Measurements from ENCODE around the gene CSH1.
A peak's percentile ranks its signal among the peaks of the same experiment; 100 is the strongest.

Gene CSH1

DNA sequence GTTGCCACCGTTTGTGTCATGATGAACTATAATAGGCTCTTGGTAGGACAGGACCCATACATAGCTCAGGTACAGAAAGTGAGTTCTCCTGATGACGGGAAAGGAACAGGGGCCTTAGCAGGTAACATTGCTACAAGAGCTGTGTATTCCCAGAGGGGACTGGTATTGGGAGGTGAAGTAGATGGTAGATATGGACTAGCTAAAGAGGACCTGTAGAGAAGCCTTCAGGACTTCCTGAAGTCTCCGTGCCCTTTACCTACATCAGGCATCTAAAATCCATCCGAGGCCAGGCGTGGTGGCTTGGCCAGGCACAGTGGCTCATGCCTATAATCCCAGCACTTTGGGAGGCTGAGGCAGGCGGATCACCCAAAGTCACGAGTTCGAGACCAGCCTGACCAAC, 41.2 kb downstream of the CSH1 start:
- DNase-seq: no peak

DNA sequence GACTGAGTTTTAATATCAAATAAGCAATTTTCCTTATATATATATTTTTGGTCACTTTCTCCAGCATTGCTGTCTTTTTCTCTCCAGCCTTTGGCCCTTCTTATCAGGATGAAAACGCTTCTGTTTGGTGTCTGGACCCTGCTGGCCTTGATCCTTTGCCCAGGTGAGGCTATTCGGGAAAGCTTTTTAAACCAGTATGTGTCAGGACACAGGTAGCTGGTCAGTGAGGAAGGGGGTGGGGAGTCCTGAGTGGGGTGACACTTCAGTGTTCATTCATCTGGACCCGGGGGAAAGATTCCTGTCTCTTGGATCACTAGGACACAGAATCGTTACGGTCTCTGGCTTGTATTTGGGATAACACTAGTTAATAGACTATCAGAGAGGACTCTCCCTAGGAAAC, 41.7 kb downstream of the CSH1 start:
- DNase-seq: no peak

DNA sequence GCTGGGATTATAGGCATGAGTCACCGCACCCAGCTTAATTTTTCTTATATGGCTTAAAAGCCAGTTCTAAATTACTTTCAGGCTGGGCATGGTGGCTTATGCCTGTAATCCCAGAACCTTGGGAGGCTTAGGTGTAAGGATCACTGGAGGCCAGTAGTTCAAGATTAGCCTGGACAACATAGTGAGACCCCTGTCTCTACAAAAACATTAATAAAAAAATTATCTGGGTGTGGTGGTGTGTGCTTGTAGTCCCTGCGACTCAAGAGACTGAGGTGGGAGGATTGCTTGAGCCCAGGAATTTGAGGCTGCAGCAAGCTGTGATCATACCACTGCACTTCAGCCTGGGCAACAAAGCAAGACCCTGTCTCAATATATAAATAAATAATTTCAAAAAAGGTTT, 43.1 kb downstream of the CSH1 start:
- no peak for DNase-seq

DNA sequence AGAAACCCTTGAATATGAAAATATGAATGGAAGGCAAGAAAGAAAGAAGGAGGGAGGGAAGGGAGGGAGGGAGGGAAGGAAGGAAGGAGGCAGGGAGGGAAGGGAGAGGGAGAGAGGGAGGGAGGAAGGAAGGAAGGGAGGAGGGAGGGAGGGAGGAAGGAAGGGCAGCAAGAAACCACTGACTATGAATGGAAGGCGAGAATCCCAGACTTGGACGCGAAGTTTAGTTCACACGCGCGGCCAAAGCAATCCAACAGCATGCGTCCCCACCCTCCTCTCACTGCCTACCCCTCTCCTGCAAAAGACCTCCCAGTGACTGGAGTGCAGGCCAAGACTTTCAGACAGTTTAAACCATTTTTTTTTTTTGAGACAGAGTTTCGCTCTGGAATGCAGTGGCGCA, 46.0 kb downstream of the CSH1 start:
- DNase-seq: no peak

DNA sequence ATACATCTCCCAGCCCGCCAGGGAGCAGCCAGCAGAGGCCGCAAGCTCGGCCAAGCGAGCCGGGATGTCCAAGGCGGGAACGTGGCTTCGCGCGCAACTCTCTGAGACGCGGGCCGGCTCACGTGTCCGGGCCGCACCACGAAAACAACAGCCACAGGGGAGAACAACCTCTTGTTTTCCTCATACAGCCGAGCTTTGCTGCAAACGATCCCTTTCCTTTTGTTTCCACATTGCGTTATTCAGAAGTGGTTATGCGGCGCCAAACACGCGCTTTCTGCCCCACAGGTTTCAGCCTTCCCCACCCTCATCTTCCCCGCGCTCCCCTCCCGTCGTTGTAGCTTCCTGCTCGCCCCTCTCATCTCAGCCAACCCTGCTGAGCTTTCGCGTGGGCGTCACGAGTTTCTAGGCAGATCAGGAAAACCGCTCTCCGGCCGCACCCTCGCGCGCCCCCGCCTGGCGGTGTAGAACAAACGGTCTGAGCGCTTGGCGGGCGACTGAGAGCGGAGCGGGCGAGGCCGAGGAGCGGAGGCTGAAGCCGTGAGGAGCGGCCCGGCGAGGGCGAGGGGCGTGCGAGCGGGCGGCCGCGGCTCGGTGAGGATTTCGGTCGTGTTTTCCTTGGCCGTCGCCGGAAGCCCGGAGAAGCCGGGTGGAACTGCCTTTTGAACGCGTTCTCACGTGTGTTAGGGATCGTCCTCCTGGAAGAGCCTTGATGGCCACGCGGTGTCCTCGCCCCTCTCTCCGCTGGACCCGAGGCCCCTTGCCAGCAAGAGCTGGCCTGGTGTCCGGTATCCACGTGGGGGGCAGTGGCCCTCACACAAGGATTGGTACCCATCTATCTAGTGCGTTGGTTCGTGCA, 47.3 kb downstream of the CSH1 start:
- DNase-seq: peak; percentile 97 to 99

DNA sequence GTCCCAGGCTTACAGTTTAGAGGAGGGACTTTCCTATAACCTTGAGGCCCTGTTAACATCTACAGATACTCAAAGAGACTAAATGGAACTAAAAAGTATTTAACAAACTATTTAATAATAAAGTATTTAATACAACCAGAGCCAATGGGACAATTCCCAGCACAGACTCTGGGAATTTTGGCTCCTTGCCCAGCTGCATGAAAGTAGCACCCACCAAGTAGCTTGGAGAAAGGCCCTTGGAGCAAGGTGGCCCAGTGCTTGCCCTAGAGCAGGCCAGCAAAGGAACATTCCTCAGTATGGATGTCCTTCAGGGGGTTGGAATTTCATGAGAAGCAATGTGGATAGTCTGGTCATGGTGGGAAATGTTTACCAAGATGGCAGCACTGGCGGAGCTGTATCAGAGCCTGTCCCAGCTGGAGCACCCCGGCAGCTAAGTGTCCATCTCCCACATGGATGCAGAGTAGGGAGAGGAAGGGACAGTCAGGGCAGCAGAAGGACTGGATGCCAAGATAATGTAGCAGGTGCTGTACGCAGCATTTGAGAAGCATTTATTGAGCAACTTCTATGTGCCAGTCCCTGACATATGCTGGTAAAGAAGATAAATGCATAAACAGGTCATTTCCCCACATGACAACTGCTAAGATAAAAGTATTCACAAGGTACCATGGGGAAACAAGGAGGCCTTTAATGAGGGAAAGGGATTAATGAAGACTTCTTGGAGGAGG, 48.7 kb downstream of the CSH1 start:
- DNase-seq: no peak

DNA sequence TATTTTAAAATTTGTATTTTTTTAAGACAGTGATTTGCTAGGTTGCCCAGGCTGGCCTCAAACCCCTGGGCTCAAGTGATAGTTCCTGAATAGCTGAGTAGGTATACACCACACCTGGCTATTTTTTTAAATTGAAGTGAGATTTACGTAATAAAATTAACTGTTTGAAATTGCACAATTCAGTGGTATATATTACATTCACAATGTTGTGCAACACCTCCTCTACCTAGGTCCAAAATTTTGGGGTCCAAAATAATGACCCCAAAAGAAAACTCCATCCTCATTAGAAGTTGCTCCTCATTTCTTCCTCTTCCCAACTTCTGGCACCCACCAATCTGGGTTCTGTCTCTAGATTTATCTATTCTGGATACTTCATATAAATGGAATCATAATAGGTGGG, 50.9 kb downstream of the CSH1 start:
- DNase-seq: no peak

Data from stimulated activated CD4-positive, alpha-beta T cell treated with anti-CD3 and anti-CD28 coated beads, Interleukin-2, amount 100 ng/mL, for 24 hours (primary cell).